Subcutaneous adipose tissue (tissue), 4 donors: ENCODE measurements around the gene E4F1. TPM values are rescaled to one million over a fixed set of nuclear protein-coding genes. Genes with fewer than 3 reads are reported as not detected.

Source experiments
- CTCF ChIP-seq: fragments of 450-650 bp; IDR thresholded peaks from one replicate; pipeline ENCODE4 v1.5.1; 2016; ENCODE audit warnings: low read depth, mild to moderate bottlenecking, control low read depth, antibody characterized with exemption, moderate library complexity
- total RNA-seq, 4 donors: library from RNA; depleted of rRNA; stranded (reverse); fragments of >200 nt; gene quantifications; one replicate each; pipeline ENCODE4 v1.1.0, GENCODE V29; 2016

E4F1 gene
- total RNA-seq, 4 donors from 2014 or later = 9.6 to 33.2 (median 16.8) TPM

GRCh38 chr16:2196162-2196980 lies 27.0 kb upstream of the E4F1 start, which contains the start of gene CASKIN1:
TSS of gene CASKIN1 (minus strand) at chr16:2196605. CDS start at chr16:2196432, 173 bp downstream.
- TF ChIP-seq CTCF = no peak

GRCh38 chr16:2196981-2197511 lies 26.3 kb upstream of the E4F1 start:
- TF ChIP-seq CTCF = no peak

- TF ChIP-seq CTCF = no peak
Measured at GRCh38 chr16:2197765-2198164, 25.6 kb upstream of the E4F1 start.

- no peak for TF ChIP-seq CTCF
Measured at GRCh38 chr16:2198283-2198682, 25.1 kb upstream of the E4F1 start.

- TF ChIP-seq CTCF = no peak
Measured at GRCh38 chr16:2199095-2199494, 24.3 kb upstream of the E4F1 start.

GRCh38 chr16:2199621-2200139 lies 23.7 kb upstream of the E4F1 start:
- TF ChIP-seq CTCF = no peak

GRCh38 chr16:2200313-2200712 lies 23.1 kb upstream of the E4F1 start:
- no peak for TF ChIP-seq CTCF
